Measurements from ENCODE around the gene ZNF639. TPM values are rescaled to one million over a fixed set of nuclear protein-coding genes. Genes with fewer than 3 reads are reported as not detected.

Gene ZNF639
- total RNA-seq, 4 donors from 2014 or later: 31.8 to 52.8 (median 36.8) TPM

- ATAC-seq (ENCODE audit: low FRiP score) (no peak), DNase-seq (ENCODE audit: low spot score) (no peak)
- TF ChIP-seq, protein P1, sequence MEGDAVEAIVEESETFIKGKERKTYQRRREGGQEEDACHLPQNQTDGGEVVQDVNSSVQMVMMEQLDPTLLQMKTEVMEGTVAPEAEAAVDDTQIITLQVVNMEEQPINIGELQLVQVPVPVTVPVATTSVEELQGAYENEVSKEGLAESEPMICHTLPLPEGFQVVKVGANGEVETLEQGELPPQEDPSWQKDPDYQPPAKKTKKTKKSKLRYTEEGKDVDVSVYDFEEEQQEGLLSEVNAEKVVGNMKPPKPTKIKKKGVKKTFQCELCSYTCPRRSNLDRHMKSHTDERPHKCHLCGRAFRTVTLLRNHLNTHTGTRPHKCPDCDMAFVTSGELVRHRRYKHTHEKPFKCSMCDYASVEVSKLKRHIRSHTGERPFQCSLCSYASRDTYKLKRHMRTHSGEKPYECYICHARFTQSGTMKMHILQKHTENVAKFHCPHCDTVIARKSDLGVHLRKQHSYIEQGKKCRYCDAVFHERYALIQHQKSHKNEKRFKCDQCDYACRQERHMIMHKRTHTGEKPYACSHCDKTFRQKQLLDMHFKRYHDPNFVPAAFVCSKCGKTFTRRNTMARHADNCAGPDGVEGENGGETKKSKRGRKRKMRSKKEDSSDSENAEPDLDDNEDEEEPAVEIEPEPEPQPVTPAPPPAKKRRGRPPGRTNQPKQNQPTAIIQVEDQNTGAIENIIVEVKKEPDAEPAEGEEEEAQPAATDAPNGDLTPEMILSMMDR (IDR thresholded peaks at IDR 0.05): no peak
Observed at GRCh38 chr3:179333084-179333483, 10.3 kb downstream of the ZNF639 start.

DNA sequence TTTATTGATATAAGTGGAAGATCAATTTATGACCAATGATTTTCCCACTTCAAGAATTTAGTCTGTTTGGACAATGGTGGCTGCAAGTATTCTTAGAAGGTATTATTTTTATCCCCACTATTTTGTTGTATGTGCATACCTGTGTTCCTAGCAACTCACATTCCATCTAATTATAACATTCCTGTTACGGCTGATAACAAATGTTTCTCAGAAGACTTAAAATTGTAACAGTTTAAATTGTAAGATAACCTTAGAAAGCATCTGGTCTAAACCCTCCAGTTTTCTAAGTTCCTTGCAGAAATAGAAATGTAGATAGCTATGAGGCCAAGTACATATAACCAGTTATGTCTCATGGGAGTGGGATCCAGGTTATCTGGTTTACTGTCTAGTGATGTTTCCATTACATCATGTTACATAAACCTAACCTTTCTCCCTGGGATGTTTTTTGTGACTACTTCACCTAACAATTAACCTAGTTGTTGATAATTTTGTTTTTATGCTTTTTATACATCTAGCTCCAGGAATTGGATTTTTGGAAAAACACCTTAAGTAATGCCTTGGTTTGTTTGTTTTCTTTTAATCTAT lies 13.6 kb downstream of the ZNF639 start:
- DNase-seq (ENCODE audit: low spot score): no peak
- ATAC-seq (ENCODE audit: low FRiP score): no peak
- TF ChIP-seq, protein P1 (IDR thresholded peaks at IDR 0.05): no peak

GRCh38 chr3:179347345-179348194 lies 24.7 kb downstream of the ZNF639 start, which contains the start of gene MFN1:
Gene MFN1, plus strand, starts transcription at chr3:179347709. Its CDS starts 1,143 bp downstream, at chr3:179348852.
- ATAC-seq (ENCODE audit: low FRiP score) (peak; percentile 99), DNase-seq (ENCODE audit: low spot score) (peak; percentile 74)
- TF ChIP-seq, protein P1 (IDR thresholded peaks at IDR 0.05): no peak

DNA sequence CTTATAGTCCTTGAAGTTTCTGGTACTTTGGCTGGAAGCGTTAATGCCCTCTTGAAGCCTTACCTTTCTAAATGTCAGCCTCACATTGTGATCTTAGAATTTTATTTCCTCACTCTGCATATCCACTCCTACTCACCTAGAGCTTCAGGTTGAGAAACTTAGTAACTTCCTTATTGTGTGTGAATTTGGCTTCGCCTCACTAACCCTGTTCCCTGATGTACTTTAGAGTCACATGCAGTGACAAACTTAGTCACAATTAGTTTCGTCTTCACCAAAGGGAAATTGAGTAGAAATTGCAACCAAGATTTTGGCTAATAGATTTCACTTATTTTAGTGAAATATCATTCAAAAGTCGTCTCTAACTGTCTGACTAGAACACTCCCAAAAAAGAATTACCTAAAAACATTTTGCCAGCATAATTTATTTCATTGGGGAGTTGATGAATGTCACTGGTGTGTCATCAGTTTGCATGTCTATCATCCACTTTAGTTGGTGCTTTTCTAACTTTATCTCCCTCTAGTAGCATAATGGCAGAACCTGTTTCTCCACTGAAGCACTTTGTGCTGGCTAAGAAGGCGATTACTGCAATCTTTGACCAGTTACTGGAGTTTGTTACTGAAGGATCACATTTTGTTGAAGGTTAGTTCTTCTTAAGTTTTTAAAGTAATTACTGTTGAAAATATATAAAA lies 25.6 kb downstream of the ZNF639 start:
- TF ChIP-seq, protein P1 (IDR thresholded peaks at IDR 0.05): no peak
- ATAC-seq (ENCODE audit: low FRiP score) (no peak), DNase-seq (ENCODE audit: low spot score) (no peak)

DNA sequence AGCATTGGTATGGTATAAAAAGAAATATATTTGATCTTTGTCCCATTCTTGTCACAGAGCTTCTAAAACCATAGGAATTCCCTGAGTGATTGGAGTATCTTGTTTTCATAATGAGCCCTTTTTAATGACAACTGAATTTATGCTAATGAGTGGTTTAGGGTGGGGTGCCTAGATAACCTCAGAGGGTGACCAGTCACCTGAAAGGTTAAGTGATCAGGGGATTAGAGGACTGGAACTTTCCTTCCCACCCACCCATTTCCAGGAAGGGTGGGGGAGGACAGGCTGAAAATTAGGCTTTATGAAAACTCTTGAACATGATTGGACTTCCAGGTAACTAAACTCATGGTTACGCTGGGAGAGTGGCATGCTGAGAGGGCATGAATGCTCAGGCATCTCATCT lies 33.2 kb downstream of the ZNF639 start:
- DNase-seq (ENCODE audit: low spot score): no peak
- TF ChIP-seq, protein P1 (IDR thresholded peaks at IDR 0.05): no peak
- no peak for ATAC-seq (ENCODE audit: low FRiP score)

DNA sequence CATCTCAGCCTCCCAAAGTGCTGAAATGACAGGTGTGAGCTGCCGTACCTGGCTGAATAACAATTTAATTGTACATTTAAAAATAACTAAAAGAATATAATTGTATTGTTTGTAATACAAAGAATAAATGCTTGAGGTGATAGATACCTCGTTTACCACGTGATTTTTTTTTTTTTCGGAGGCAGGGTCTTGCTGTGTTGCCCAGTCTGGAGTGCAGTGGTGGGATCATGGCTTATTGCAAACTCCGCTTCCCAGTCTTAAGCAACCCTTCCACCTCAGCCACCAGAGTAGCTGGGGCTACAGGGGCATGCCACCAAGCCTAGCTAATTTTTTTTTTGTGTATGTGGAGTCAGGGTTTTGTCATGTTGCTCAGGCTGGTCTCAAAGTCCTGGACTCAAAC lies 40.5 kb downstream of the ZNF639 start:
- ATAC-seq (ENCODE audit: low FRiP score) (no peak), DNase-seq (ENCODE audit: low spot score) (no peak)
- TF ChIP-seq, protein P1 (IDR thresholded peaks at IDR 0.05): no peak
